HG03175 (cell line): ENCODE results near the gene FAT1.

ENCODE experiments used
- ATAC-seq: cut with Tn5 transposase; IDR thresholded peaks from one replicate; pipeline ENCODE4 v1.9.1; 2021; ENCODE audit warnings: mild to moderate bottlenecking, moderate library complexity; ENCODE audit not compliant: unreplicated experiment

FAT1 gene

DNA sequence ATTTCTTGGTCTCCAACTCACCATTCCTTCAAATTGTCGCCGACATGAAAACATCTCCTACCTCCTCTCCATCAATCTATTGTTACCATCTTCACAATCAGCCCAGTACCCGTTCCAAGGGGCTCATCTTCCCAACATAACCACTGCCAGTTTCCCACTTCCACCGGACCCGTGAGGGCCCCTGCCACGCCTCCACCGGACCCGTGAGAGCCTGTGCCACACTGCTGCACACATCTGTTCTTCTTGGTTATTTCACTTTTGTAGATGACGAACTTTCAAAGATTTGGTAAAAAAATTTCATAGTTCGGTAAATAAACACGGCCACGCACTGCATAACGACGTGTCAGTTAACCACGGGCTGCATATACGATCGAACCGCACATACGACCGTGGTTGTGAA, 65.0 kb downstream of the FAT1 start:
- no peak for ATAC-seq

DNA sequence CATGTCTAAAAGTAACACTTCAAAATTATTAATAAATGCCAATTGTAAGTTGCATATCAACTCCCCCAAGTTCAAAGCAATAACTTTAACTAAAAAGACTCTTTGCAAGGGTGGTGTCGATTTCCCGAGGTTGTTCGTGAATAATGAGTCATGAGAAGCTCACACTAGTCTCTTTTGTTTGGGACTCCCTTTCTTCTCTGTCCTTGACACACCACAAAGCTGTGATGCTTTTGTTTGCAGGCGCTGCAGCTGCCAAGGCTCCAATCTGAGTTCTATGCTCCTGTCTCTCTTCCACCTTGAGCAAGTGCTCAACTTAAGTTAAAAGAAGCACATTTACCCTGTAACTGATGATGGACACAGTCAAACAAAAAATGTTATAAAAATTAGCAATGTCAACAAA, 65.9 kb downstream of the FAT1 start:
- ATAC-seq, result no peak

- ATAC-seq, result no peak
These were observed 69.7 kb downstream of the FAT1 start for GRCh38 chr4:186653969-186654368.

DNA sequence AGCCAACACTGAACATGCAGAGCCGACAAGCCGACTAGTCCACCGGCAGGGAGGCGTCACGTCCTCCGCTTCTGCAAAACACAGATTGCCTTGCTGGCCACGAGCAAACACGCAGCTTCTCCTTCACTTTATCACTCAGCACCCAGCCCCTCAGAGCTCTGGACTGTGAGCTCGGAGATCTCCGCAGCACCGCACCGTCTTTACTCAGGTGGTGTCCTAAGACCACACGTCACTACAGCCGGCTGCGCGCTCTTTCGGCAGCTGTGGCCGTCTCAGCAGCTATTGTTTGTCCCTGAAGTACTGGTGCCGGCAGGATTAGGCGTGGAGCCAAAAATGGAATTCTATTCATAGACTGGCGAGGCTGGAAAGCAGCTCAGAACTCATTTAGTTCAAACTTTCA, 72.0 kb downstream of the FAT1 start:
- no peak for ATAC-seq

DNA sequence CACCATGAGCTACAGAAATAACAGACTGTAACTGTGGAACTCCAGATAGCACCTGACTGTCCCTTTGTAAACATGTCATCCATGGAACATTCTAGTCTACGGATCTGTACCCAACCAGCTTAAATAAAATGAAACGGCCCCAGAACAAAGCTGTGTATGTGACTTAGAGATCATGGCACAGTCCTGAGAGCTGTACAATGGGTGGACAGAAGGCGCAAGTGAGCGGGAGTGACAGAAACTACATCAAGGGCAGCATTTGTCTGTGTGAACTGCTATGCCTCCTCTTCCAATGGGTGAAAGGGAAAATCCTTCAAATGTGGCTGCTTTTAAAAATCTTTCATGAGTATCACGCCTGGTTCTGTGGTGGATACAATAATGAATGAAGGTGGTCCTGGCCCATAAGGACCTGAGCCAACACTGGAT, 72.5 kb downstream of the FAT1 start:
- no peak for ATAC-seq

DNA sequence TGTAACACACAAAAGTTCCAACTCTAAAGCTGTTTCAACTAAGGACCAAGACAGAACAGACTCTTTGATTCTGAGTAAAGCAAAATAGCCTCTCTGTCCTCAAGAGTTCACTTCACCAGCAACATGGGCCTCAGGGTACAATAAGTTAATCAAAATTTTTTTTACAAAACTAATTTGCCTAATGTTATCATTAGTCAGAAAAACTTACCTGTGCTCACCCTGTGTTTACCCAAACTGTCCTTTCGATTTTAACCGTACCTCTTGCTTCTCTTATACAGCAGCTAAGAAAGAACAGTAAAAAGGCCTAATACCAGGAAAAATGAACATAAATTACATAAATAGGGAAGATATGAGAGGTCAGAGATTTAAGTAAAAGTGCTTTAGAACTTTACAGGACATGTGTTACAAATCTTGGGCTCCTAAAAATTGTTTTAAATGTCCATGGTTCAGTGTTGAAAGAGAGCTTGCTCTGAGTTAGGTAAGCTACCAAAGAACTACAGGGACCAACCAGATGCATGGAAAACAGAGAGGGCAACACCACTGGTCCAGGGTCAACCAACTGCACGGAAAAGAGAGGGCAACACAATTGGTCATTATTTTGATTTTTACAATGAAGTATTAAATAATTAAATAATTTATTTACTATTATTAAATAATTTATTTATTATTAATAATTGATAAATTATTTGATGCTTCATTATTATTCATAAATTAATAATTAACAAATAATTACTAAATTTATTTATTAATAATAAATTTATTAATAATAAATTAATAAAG, 73.1 kb downstream of the FAT1 start:
- no peak for ATAC-seq

DNA sequence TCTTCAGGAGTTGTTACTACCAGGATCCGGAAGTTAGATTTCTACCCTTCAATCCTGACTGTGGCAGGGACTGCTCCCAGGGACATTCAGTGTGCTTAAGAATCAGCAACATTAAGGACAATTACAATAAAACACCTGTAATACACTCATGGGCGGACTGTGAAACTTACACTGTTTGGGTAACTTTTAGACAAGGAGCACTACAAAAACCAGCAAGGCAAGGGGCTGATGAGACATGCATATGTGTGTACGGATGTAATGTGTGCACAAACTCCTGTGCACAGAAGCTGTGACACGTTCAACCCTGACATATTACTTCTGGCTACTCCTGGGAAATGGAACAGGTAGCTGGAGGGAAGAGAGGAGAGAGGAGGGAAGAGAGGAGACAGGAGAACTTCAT, 75.8 kb downstream of the FAT1 start:
- ATAC-seq, result no peak

DNA sequence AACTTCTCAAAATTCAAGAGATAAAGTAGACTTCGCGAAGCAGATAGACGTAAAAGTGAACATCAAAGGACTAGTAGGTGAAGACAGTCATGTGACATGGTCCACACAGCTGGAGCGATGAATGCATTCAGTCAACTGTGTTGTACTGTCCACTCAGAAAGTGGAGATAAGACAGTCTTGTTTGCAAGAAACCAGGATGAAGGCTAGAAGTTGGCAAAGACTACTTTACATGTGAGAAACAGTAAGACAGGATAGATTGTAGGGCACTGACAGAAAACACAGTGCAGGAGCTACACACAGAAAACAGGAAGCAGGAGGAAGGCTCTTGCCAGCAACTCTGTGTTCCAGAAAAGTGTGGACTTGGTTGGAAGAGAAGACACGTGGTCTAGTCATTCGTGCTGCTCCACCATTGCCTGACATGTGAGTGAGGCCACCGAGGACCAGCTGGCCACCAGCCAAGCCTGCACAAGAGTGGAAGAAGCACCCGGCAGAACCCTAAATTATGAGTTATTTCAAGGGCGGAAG, 78.9 kb downstream of the FAT1 start:
- ATAC-seq, result no peak

- no peak for ATAC-seq
These were observed 79.4 kb downstream of the FAT1 start for GRCh38 chr4:186644311-186644638.

DNA sequence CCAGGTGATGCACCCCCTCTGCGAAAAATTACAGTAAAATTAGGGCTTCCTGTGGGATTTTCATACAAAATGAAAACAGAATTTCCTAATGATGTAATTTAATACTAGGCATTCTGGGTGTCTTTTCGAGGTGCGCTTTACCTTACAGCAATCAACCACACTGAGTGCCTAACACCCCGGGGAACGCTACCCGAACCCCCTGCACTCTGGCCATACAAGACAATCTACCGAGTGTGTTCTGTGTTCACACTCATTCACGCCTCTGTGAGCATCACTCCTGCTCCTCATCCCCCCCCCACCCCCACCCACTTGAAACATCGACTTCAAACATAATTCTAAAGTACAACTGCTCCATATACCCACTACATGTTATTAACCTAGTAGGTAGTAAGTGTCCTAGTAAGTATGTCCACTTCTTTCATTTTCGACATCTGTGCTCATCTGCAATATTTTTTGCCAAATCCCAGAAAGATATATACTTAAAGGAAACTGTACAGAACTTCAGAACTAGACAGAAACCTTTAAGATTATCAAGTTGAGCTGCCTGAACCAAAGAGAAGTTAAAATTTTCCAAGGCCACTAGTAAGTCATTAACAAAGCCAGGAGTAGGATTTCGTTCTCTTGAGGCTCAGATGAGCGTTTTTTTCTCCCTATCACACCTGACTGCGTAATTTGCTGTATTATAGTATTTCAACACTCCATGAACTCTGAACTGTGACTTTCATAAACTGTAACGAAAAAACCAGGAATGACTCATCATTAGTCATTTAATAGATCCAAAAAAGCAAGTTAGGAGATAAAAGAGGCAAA, 80.0 kb downstream of the FAT1 start:
- no peak for ATAC-seq

DNA sequence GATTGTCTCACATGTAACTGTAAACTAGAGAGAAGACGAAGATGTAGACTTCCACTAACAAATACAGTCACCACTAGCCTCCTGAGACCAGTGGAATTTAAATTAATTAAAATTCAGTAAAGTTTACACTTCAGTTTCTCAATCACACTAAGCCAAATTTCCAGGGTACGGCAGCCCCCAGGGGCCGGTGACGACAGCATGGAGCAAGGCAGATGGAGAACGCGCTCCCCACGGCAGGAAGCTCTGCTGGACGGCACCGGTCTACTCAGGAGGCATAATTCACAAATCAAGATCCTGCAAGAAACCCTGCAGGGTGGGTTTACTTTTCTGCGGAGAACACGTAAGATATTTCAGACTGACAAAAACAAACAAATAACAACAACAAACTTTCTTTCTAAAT, 80.7 kb downstream of the FAT1 start:
- no peak for ATAC-seq

GRCh38 chr4:186642530-186642929, 81.1 kb downstream of the FAT1 start:
- no peak for ATAC-seq

- no peak for ATAC-seq
These were observed 89.0 kb downstream of the FAT1 start for GRCh38 chr4:186634591-186635128.

DNA sequence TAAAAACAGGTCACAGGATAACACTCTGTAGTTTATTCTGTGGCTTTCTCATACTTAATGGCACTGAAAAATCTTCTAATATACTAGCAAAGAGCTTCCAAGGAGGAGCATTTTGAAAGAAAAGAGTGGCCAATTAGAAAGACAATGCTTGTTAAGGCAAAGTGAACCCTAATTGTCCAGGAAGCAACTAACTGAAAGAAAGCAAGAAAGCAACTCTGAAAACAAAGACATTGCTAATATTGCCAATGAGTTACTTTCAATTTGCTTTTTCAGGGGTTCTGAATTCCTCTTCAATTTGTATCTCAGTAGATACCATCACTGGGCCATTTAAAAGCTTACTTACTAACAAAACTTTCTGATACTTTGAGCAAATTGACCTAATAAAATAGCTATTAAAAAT, 89.8 kb downstream of the FAT1 start:
- no peak for ATAC-seq

- no peak for ATAC-seq
These were observed 93.5 kb downstream of the FAT1 start for GRCh38 chr4:186630128-186630527.

GRCh38 chr4:186628058-186628711, 95.5 kb downstream of the FAT1 start:
- no peak for ATAC-seq

DNA sequence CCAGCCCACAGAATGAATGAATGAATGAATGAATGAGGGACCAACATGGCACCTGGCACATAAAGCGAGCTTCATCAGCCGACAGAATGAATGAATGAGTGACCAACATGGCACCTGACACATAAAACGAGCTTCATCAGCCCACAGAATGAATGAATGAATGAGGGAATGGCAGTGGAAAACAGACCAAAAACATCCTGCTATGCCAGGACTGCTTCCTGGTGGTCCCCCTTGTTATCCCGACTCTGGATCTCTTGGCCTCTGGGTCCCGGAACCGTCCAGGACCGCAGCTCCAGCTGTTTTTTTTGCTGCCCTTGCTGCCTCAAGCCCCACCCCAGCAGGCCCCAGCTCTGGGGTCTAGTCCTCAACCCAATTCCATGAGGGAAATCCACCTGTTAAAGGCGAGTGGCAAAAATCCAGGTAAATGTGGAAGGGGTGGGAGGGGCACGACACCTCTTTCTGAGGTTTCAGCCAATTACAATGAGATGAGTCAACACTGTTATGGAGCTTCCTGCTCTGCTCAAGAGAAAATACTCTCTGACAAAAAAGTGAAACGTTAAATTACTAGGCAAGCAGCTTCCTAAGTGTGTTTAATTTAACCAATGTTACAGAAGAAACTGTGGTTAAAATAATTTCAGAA, 96.3 kb downstream of the FAT1 start:
- no peak for ATAC-seq

DNA sequence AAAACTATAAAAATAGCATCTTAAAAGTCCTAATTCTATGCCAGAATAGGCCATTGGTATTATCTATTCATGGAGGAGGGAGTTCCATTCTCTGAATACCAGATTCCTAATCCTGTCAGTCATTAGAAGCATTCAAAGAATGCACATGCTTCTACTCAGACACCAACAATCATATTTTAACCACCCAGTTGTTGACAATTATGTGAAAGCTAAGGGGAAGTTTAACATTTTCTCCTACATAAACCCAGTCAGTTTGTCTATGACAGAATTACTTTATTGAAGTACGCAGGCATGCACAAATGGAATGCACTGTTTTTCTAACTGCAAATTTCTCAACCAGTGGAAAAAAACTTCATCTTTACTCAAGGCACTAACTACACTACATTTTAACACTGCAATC, 98.7 kb downstream of the FAT1 start:
- ATAC-seq, result no peak

DNA sequence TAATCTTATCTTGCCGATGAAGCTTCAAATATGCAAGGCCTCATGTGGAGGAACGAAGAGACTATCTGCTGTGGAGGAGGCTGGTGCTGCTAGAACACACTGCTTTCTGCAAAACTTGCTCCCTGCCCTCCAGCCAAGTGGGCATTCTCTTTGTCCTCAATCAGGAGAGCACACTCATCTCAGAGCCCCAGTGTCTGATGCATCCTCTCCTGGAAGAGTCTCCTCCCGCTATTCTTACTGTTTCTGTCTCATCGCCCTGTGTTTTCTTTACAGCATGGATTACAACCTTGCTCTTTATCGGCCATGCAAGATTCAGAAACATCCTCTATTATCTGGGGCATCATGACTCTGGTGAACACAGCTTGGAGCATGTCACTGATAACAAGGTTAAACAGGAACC, 100.1 kb downstream of the FAT1 start:
- no peak for ATAC-seq

GRCh38 chr4:186622788-186623464, 100.7 kb downstream of the FAT1 start:
- ATAC-seq, result no peak
